Cardiac muscle cell (in vitro differentiated cells and primary cell): ENCODE measurements around the gene CMIP. TPM values are rescaled to one million over a fixed set of nuclear protein-coding genes. Genes with fewer than 3 reads are reported as not detected.

Source experiments
- DNase-seq, 2 donors: peaks; one replicate each; pipeline versions ENCODE4 v3.0.0 to v3.0.0-alpha.2; 2010 to 2017; ENCODE audit warnings: low read depth in 1 of 2, low spot score in 1 of 2
- H3K27ac ChIP-seq: fragments of 200-600 bp; sonication (generic); 2 replicates; pipeline ENCODE4 v1.5.1; 2016
- H3K27me3 ChIP-seq: fragments of 200-600 bp; sonication (generic); 2 replicates; pipeline ENCODE4 v1.6.0; 2016; ENCODE audit warnings: control low read depth
- H3K36me3 ChIP-seq: fragments of 200-600 bp; sonication (generic); 2 replicates; pipeline ENCODE4 v1.5.1; 2016; ENCODE audit warnings: control low read depth
- H3K4me1 ChIP-seq: fragments of 200-600 bp; sonication (generic); 2 replicates; pipeline ENCODE4 v1.8.1; 2017; ENCODE audit warnings: low read depth, mild to moderate bottlenecking, mixed run types
- H3K4me3 ChIP-seq: fragments of 200-600 bp; sonication (generic); 2 replicates; pipeline ENCODE4 v1.5.1; 2016; ENCODE audit warnings: mild to moderate bottlenecking
- H3K9me3 ChIP-seq: fragments of 200-600 bp; sonication (generic); 2 replicates; pipeline ENCODE4 v1.5.1; 2017; ENCODE audit warnings: low read depth, mild to moderate bottlenecking, control low read depth
- CTCF ChIP-seq: IDR thresholded peaks from 2 replicates; pipeline ENCODE4 v1.5.1; 2012; ENCODE audit warnings: low read depth, mild to moderate bottlenecking, low read length
- polyA plus RNA-seq: library from polyadenylated mRNA; unstranded; fragments of >200 nt; fragmentation: Nextera tagmentation; extraction: Ambion mirVana; gene quantifications from 2 replicates; pipeline ENCODE4 v1.2.1, GENCODE V29; 2016
- total RNA-seq: library from RNA; depleted of rRNA; stranded (reverse); fragments of >200 nt; gene quantifications from 2 replicates; pipeline ENCODE4 v1.2.3, GENCODE V29; 2016

Gene CMIP
- total and polyA plus RNA-seq, 2 experiments from 2014 or later: 1.8 to 22.2 TPM

GRCh38 chr16:81558077-81558443 lies 113.5 kb downstream of the CMIP start:
- no peaks in the 10 kb centered on the region for H3K4me1 ChIP-seq
- H3K4me3 ChIP-seq: no peak overlapping the region
- TF ChIP-seq CTCF: no peak
- H3K27ac ChIP-seq: no peak overlapping the region
- no peaks in the 10 kb centered on the region for H3K9me3 ChIP-seq
- H3K36me3 ChIP-seq: no peaks in the 10 kb centered on the region
- H3K27me3 ChIP-seq: no peaks in the 10 kb centered on the region
- no peak for DNase-seq

GRCh38 chr16:81558444-81559175 lies 114.0 kb downstream of the CMIP start:
- TF ChIP-seq CTCF: no peak
- Histone ChIP-seq H3K27me3 (no peaks in the 10 kb centered on the region), H3K4me1 (no peaks in the 10 kb centered on the region), H3K36me3 (no peaks in the 10 kb centered on the region), H3K27ac (no peak overlapping the region), H3K4me3 (no peak overlapping the region), H3K9me3 (no peaks in the 10 kb centered on the region)
- DNase-seq: no peak

GRCh38 chr16:81560979-81561657 lies 116.5 kb downstream of the CMIP start:
- Histone ChIP-seq H3K4me1 (no peaks in the 10 kb centered on the region), H3K27ac (no peak overlapping the region), H3K27me3 (no peaks in the 10 kb centered on the region), H3K4me3 (no peak overlapping the region), H3K9me3 (no peaks in the 10 kb centered on the region), H3K36me3 (no peaks in the 10 kb centered on the region)
- TF ChIP-seq CTCF: no peak
- DNase-seq: no peak

GRCh38 chr16:81562174-81562849 lies 117.7 kb downstream of the CMIP start:
- no peak for TF ChIP-seq CTCF
- H3K9me3 ChIP-seq: no peaks in the 10 kb centered on the region
- H3K4me1 ChIP-seq: no peaks in the 10 kb centered on the region
- no peaks in the 10 kb centered on the region for H3K27me3 ChIP-seq
- H3K36me3 ChIP-seq: no peaks in the 10 kb centered on the region
- DNase-seq: no peak
- H3K4me3 ChIP-seq: no peak overlapping the region
- no peak overlapping the region for H3K27ac ChIP-seq

- Histone ChIP-seq H3K27me3 (no peaks in the 10 kb centered on the region), H3K4me1 (no peaks in the 10 kb centered on the region)
Observed at GRCh38 chr16:81562926-81563325, 118.3 kb downstream of the CMIP start.

More at GRCh38 chr16:81562926-81563325, 118.3 kb downstream of the CMIP start:
- Histone ChIP-seq H3K36me3 (no peaks in the 10 kb centered on the region), H3K4me3 (no peak overlapping the region), H3K9me3 (no peaks in the 10 kb centered on the region), H3K27ac (no peak overlapping the region)
- TF ChIP-seq CTCF: no peak
- no peak for DNase-seq
